ENCODE results near the gene DNER. TPM values are rescaled to one million over a fixed set of nuclear protein-coding genes. Genes with fewer than 3 reads are reported as not detected.

DNER gene
- total and polyA plus RNA-seq, 2 experiments from 2014 or later, result not detected

- no peak for DNase-seq (ENCODE audit: low read depth in 1 of 2, low spot score in 1 of 2)
- H3K9me3 ChIP-seq (ENCODE audit: low read depth), result no peaks in the 10 kb centered on the region
- TF ChIP-seq, protein P1, sequence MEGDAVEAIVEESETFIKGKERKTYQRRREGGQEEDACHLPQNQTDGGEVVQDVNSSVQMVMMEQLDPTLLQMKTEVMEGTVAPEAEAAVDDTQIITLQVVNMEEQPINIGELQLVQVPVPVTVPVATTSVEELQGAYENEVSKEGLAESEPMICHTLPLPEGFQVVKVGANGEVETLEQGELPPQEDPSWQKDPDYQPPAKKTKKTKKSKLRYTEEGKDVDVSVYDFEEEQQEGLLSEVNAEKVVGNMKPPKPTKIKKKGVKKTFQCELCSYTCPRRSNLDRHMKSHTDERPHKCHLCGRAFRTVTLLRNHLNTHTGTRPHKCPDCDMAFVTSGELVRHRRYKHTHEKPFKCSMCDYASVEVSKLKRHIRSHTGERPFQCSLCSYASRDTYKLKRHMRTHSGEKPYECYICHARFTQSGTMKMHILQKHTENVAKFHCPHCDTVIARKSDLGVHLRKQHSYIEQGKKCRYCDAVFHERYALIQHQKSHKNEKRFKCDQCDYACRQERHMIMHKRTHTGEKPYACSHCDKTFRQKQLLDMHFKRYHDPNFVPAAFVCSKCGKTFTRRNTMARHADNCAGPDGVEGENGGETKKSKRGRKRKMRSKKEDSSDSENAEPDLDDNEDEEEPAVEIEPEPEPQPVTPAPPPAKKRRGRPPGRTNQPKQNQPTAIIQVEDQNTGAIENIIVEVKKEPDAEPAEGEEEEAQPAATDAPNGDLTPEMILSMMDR (IDR thresholded peaks at IDR 0.05; ENCODE audit: low read depth, low read length), result no peak
- H3K4me3 ChIP-seq, result no peak overlapping the region
- peaks cover 5% of the 10 kb centered on the region for H3K27me3 ChIP-seq
- H3K4me1 ChIP-seq (ENCODE audit: low read depth), result no peaks in the 10 kb centered on the region
- H3K36me3 ChIP-seq, result no peaks in the 10 kb centered on the region
- H3K27ac ChIP-seq, result no peak overlapping the region
Observed at GRCh38 chr2:229634601-229635370, 79.6 kb downstream of the DNER start.

- TF ChIP-seq, protein P1 (IDR thresholded peaks at IDR 0.05; ENCODE audit: low read depth, low read length), result no peak
- Histone ChIP-seq H3K4me1 (ENCODE audit: low read depth) (no peaks in the 10 kb centered on the region), H3K27ac (no peak overlapping the region), H3K4me3 (no peak overlapping the region), H3K27me3 (peaks cover 5% of the 10 kb centered on the region), H3K9me3 (ENCODE audit: low read depth) (no peaks in the 10 kb centered on the region), H3K36me3 (no peaks in the 10 kb centered on the region)
- DNase-seq (ENCODE audit: low read depth in 1 of 2, low spot score in 1 of 2), result no peak
Observed at GRCh38 chr2:229633556-229633955, 80.8 kb downstream of the DNER start.

GRCh38 chr2:229629039-229629438 lies 85.3 kb downstream of the DNER start:
- no peaks in the 10 kb centered on the region for H3K9me3 ChIP-seq (ENCODE audit: low read depth)
- no peak for DNase-seq (ENCODE audit: low read depth in 1 of 2, low spot score in 1 of 2)
- no peak overlapping the region for H3K27ac ChIP-seq
- TF ChIP-seq, protein P1 (IDR thresholded peaks at IDR 0.05; ENCODE audit: low read depth, low read length), result no peak
- H3K4me1 ChIP-seq (ENCODE audit: low read depth), result no peaks in the 10 kb centered on the region
- H3K36me3 ChIP-seq, result no peaks in the 10 kb centered on the region
- no peak overlapping the region for H3K4me3 ChIP-seq
- peaks cover 5% of the 10 kb centered on the region for H3K27me3 ChIP-seq

- Histone ChIP-seq H3K4me1 (ENCODE audit: low read depth) (no peaks in the 10 kb centered on the region), H3K9me3 (ENCODE audit: low read depth) (no peaks in the 10 kb centered on the region), H3K36me3 (no peaks in the 10 kb centered on the region), H3K27ac (no peak overlapping the region), H3K4me3 (no peak overlapping the region), H3K27me3 (no peaks in the 10 kb centered on the region)
- no peak for DNase-seq (ENCODE audit: low read depth in 1 of 2, low spot score in 1 of 2)
- TF ChIP-seq, protein P1 (IDR thresholded peaks at IDR 0.05; ENCODE audit: low read depth, low read length), result no peak
Observed at GRCh38 chr2:229627728-229628127, 86.6 kb downstream of the DNER start.

GRCh38 chr2:229622495-229623355 lies 91.6 kb downstream of the DNER start:
- H3K4me3 ChIP-seq, result no peak overlapping the region
- no peaks in the 10 kb centered on the region for H3K27me3 ChIP-seq
- H3K27ac ChIP-seq, result no peak overlapping the region
- no peaks in the 10 kb centered on the region for H3K36me3 ChIP-seq
- no peak for DNase-seq (ENCODE audit: low read depth in 1 of 2, low spot score in 1 of 2)
- no peaks in the 10 kb centered on the region for H3K9me3 ChIP-seq (ENCODE audit: low read depth)
- no peaks in the 10 kb centered on the region for H3K4me1 ChIP-seq (ENCODE audit: low read depth)
- TF ChIP-seq, protein P1 (IDR thresholded peaks at IDR 0.05; ENCODE audit: low read depth, low read length), result no peak

Measured in cardiac muscle cell (in vitro differentiated cells and primary cell).